HepG2 (cell line): ENCODE data around the gene MICAL3. TPM values are rescaled to one million over a fixed set of nuclear protein-coding genes. Genes with fewer than 3 reads are reported as not detected.
A peak's percentile ranks its signal among the peaks of the same experiment; 100 is the strongest.

Experiments
- ELF4 ChIP-seq: sonication (generic); formaldehyde crosslinking; IDR thresholded peaks from 2 replicates; pipeline ENCODE4 v1.5.0; 2020; ENCODE audit warnings: missing genetic modification reagents, mild to moderate bottlenecking, moderate library complexity, borderline replicate concordance
- IKZF1 ChIP-seq: fragments of 450-650 bp; IDR thresholded peaks from 2 replicates; pipeline ENCODE4 v1.7.1; 2016
- MED13 ChIP-seq: sonication (generic); formaldehyde crosslinking; IDR thresholded peaks from 2 replicates; pipeline ENCODE4 v1.5.0; 2020; ENCODE audit warnings: missing genetic modification reagents
- MXI1 ChIP-seq: IDR thresholded peaks from 3 replicates; pipeline ENCODE4 v1.6.1; 2012; ENCODE audit warnings: low read depth, low read length, inconsistent platforms, borderline replicate concordance
- NCOA5 ChIP-seq: sonication (generic); formaldehyde crosslinking; IDR thresholded peaks from 2 replicates; pipeline ENCODE4 v1.4.0; 2020; ENCODE audit warnings: missing genetic modification reagents
- PLSCR1 ChIP-seq: sonication (generic); formaldehyde crosslinking; IDR thresholded peaks from 2 replicates; pipeline ENCODE4 v1.5.0; 2020; ENCODE audit warnings: missing genetic modification reagents, mild to moderate bottlenecking, borderline replicate concordance
- SCMH1 ChIP-seq: sonication (generic); formaldehyde crosslinking; IDR thresholded peaks from 2 replicates; pipeline ENCODE4 v1.9.0; 2021; ENCODE audit warnings: missing genetic modification reagents, mild to moderate bottlenecking, borderline replicate concordance
- SETDB1 ChIP-seq: sonication (generic); formaldehyde crosslinking; IDR thresholded peaks from 2 replicates; pipeline ENCODE4 v1.5.1; 2020; ENCODE audit warnings: missing genetic modification reagents, mild to moderate bottlenecking, borderline replicate concordance
- SMAD9 ChIP-seq: sonication (generic); formaldehyde crosslinking; IDR thresholded peaks from 2 replicates; pipeline ENCODE4 v1.5.1; 2020; ENCODE audit warnings: mild to moderate bottlenecking, missing genetic modification reagents
- ZBTB10 ChIP-seq: sonication (generic); formaldehyde crosslinking; IDR thresholded peaks from 2 replicates; pipeline ENCODE4 v1.4.0; 2020; ENCODE audit warnings: missing genetic modification reagents, borderline replicate concordance
- ZBTB20 ChIP-seq: sonication (generic); formaldehyde crosslinking; IDR thresholded peaks from 2 replicates; pipeline ENCODE4 v1.8.1; 2023; ENCODE audit warnings: missing genetic modification reagents, low read depth, mild to moderate bottlenecking, borderline replicate concordance
- ZNF18 ChIP-seq: sonication (generic); formaldehyde crosslinking; IDR thresholded peaks from 2 replicates; pipeline ENCODE4 v1.8.0; 2022; ENCODE audit warnings: mild to moderate bottlenecking, missing genetic modification reagents; ENCODE audit not compliant: insufficient replicate concordance
- ZNF407 ChIP-seq: sonication (generic); formaldehyde crosslinking; IDR thresholded peaks from one replicate; pipeline ENCODE4 v1.5.1; 2020; ENCODE audit warnings: mild to moderate bottlenecking, missing genetic modification reagents; ENCODE audit errors: not compliant biosample characterization
- ZNF792 ChIP-seq: IDR thresholded peaks from 2 replicates; pipeline ENCODE4 v1.6.1; 2016
- ZSCAN31 ChIP-seq: sonication (generic); formaldehyde crosslinking; IDR thresholded peaks from 2 replicates; pipeline ENCODE4 v1.5.0; 2020; ENCODE audit warnings: low read depth, mild to moderate bottlenecking, missing genetic modification reagents
- polyA plus RNA-seq, 8 experiments: library from polyadenylated mRNA; depleted of rRNA in 3 of 8; stranded (reverse) in 7 of 8; unstranded in 1 of 8; fragments of >200 nt; fragmentation: Illumina TruSeq in 4 of 8; extraction: Trizol in 4 of 8; gene quantifications; 2 replicates each; pipeline versions ENCODE4 v1.2.1 to v1.2.3, GENCODE V29; 2011 to 2016; ENCODE audit warnings: low read depth in 4 of 8, missing spikeins in 1 of 8, mixed read lengths in 1 of 8; ENCODE audit not compliant: insufficient read depth in 1 of 8
- total RNA-seq, 5 experiments: library from RNA; depleted of rRNA; stranded (reverse); fragments of >200 nt; fragmentation: Illumina TruSeq; extraction: Trizol; gene quantifications; 2 replicates each; pipeline ENCODE4 v1.2.3, GENCODE V29; 2016; ENCODE audit warnings: low read depth in 1 of 5

MICAL3 gene
- total and polyA plus RNA-seq, 2 of the 13 experiments (the other 11 are each of a cell fraction or from before 2014, with no cell fraction given): 5.3 to 12.5 TPM

GRCh38 chr22:17972385-17973191 lies 51.8 kb downstream of the MICAL3 start (continued):
- no peak for TF ChIP-seq ZBTB10 (CRISPR knock-in tag)
- TF ChIP-seq ZBTB20 (CRISPR knock-in tag): no peak; the same call in 1 of the 2 replicates
- TF ChIP-seq NCOA5: no peak
- TF ChIP-seq SMAD9 (CRISPR knock-in tag): no peak
- TF ChIP-seq ZSCAN31 (CRISPR knock-in tag): peak; percentile 77; the same call in 1 of the 2 replicates
- TF ChIP-seq ZNF407 (CRISPR knock-in tag): no peak
- TF ChIP-seq ZNF18: peak; percentile 32
- TF ChIP-seq SCMH1 (CRISPR knock-in tag): no peak
- TF ChIP-seq ZNF792 (CRISPR knock-in tag): no peak; the same call in 1 of the 2 replicates
- no peak for TF ChIP-seq PLSCR1 (CRISPR knock-in tag)
- no peak for TF ChIP-seq MED13
- TF ChIP-seq MXI1: no peak
- no peak for TF ChIP-seq SETDB1 (CRISPR knock-in tag)
- TF ChIP-seq ELF4 (CRISPR knock-in tag): no peak
- TF ChIP-seq IKZF1: no peak
